Smooth muscle cell (in vitro differentiated cells): ENCODE data around the gene TMEM132E. TPM values are rescaled to one million over a fixed set of nuclear protein-coding genes. Genes with fewer than 3 reads are reported as not detected.

Source experiments
- DNase-seq: peaks from one replicate; lab custom pipeline; 2025; ENCODE audit not compliant: unreplicated experiment; lab: John Stamatoyannopoulos, UW
- H2AFZ ChIP-seq: fragments of 200-600 bp; sonication (generic); 2 replicates; pipeline ENCODE4 v1.6.0; 2016; ENCODE audit warnings: antibody characterized with exemption, low read depth, mild to moderate bottlenecking
- H3F3A ChIP-seq: fragments of 200-600 bp; sonication (generic); 2 replicates; pipeline ENCODE4 v1.6.0; 2017; ENCODE audit warnings: antibody characterized with exemption, low read depth
- H3K27ac ChIP-seq: fragments of 200-600 bp; sonication (generic); 2 replicates; pipeline ENCODE4 v1.5.1; 2016; ENCODE audit warnings: low read depth, mild to moderate bottlenecking
- H3K27me3 ChIP-seq: fragments of 200-600 bp; sonication (generic); 2 replicates; pipeline ENCODE4 v1.6.1; 2016; ENCODE audit warnings: low read depth, mild to moderate bottlenecking
- H3K36me3 ChIP-seq: fragments of 200-600 bp; sonication (generic); 2 replicates; pipeline ENCODE4 v1.5.1; 2016; ENCODE audit warnings: low read depth
- H3K4me1 ChIP-seq: fragments of 200-600 bp; sonication (generic); 2 replicates; pipeline ENCODE4 v1.5.1; 2016; ENCODE audit warnings: low read depth
- H3K4me2 ChIP-seq: fragments of 200-600 bp; sonication (generic); 2 replicates; pipeline ENCODE4 v1.6.0; 2016; ENCODE audit warnings: mild to moderate bottlenecking
- H3K4me3 ChIP-seq: fragments of 200-600 bp; sonication (generic); 2 replicates; pipeline ENCODE4 v1.5.1; 2016; ENCODE audit warnings: mild to moderate bottlenecking
- H3K79me2 ChIP-seq: fragments of 200-600 bp; sonication (generic); 2 replicates; pipeline ENCODE4 v1.6.0; 2016; ENCODE audit warnings: low read depth, mild to moderate bottlenecking
- H3K9ac ChIP-seq: fragments of 200-600 bp; sonication (generic); 2 replicates; pipeline ENCODE4 v1.6.0; 2016; ENCODE audit warnings: low read depth
- H3K9me3 ChIP-seq: fragments of 200-600 bp; sonication (generic); replicated peaks from 2 replicates; pipeline ENCODE4 v1.5.1; 2016; ENCODE audit warnings: low read depth
- H4K20me1 ChIP-seq: fragments of 200-600 bp; sonication (generic); 2 replicates; pipeline ENCODE4 v1.6.0; 2016; ENCODE audit warnings: low read depth
- CTCF ChIP-seq: fragments of 200-600 bp; sonication (generic); IDR thresholded peaks from 2 replicates; pipeline ENCODE4 v1.5.1; 2017; ENCODE audit warnings: borderline replicate concordance, mild to moderate bottlenecking, antibody characterized with exemption; ENCODE audit not compliant: insufficient read depth, poor library complexity, severe bottlenecking
- WGBS: methylation state at CpG from one replicate; pipeline ENCODE4 v1.1.7; 2016; ENCODE audit warnings: low lambda C conversion rate; 5-methylcytosine and 5-hydroxymethylcytosine counted together
- polyA plus RNA-seq: library from polyadenylated mRNA; unstranded; fragments of >200 nt; fragmentation: Nextera tagmentation; extraction: Ambion mirVana; gene quantifications from 2 replicates; pipeline ENCODE4 v1.2.1, GENCODE V29; 2016
- total RNA-seq: library from RNA; depleted of rRNA; stranded (reverse); fragments of >200 nt; gene quantifications from 2 replicates; pipeline ENCODE4 v1.2.3, GENCODE V29; 2014

TMEM132E gene
- total and polyA plus RNA-seq, 2 experiments from 2014 or later, result 0.13 to 0.17 TPM

GRCh38 chr17:34579979-34580684, 750 bp downstream of the TMEM132E start:
- Histone ChIP-seq H3F3A (no peaks in the 10 kb centered on the region), H3K4me3 (peak overlapping the region; percentile 49), H3K4me1 (peaks cover 36% of the 10 kb centered on the region), H3K36me3 (no peaks in the 10 kb centered on the region), H3K4me2 (peak overlapping the region; percentile 87), H3K27ac (no peak overlapping the region), H3K27me3 (peaks cover 98% of the 10 kb centered on the region), H3K9me3 (no peaks in the 10 kb centered on the region), H3K9ac (no peak overlapping the region), H4K20me1 (peaks cover 6% of the 10 kb centered on the region), H2AFZ (peak overlapping the region; percentile 61), H3K79me2 (no peaks in the 10 kb centered on the region)
- TF ChIP-seq CTCF, result no peak
- WGBS, result 2% methylated on average over 51 of the region's 52 CpGs
- peak; percentile 5 for DNase-seq

GRCh38 chr17:34580685-34581445, 1.5 kb downstream of the TMEM132E start:
- no peaks in the 10 kb centered on the region for H3K79me2 ChIP-seq
- H3K36me3 ChIP-seq, result no peaks in the 10 kb centered on the region
- H3F3A ChIP-seq, result no peaks in the 10 kb centered on the region
- DNase-seq, result no peak
- no peaks in the 10 kb centered on the region for H3K9me3 ChIP-seq
- H2AFZ ChIP-seq, result no peak overlapping the region
- H3K4me3 ChIP-seq, result peak overlapping the region; percentile 38
- H3K9ac ChIP-seq, result no peak overlapping the region
- H3K27ac ChIP-seq, result no peak overlapping the region
- WGBS, result 3% methylated on average over 55 of the region's 71 CpGs
- no peak for TF ChIP-seq CTCF
- peaks cover 36% of the 10 kb centered on the region for H3K4me1 ChIP-seq
- peak overlapping the region; percentile 87 for H3K4me2 ChIP-seq
- H4K20me1 ChIP-seq, result peaks cover 6% of the 10 kb centered on the region
- peaks cover 100% of the 10 kb centered on the region for H3K27me3 ChIP-seq

- peaks cover 100% of the 10 kb centered on the region for H3K27me3 ChIP-seq
- no peak for TF ChIP-seq CTCF
- 3% methylated on average over 58 of the region's 78 CpGs for WGBS
Observed at GRCh38 chr17:34581446-34582184, 2.2 kb downstream of the TMEM132E start.

More at GRCh38 chr17:34581446-34582184, 2.2 kb downstream of the TMEM132E start:
- Histone ChIP-seq H3K79me2 (no peaks in the 10 kb centered on the region), H3K4me2 (peak overlapping the region; percentile 87), H3F3A (no peaks in the 10 kb centered on the region), H3K9ac (no peak overlapping the region), H4K20me1 (peaks cover 6% of the 10 kb centered on the region), H3K36me3 (no peaks in the 10 kb centered on the region), H3K9me3 (no peaks in the 10 kb centered on the region), H3K27ac (no peak overlapping the region), H2AFZ (no peak overlapping the region), H3K4me1 (peaks cover 36% of the 10 kb centered on the region), H3K4me3 (peak overlapping the region; percentile 38)
- no peak for DNase-seq
